ENCODE results near the gene EFNA1.

EFNA1 gene

GRCh38 chr1:155125946-155126555 is 1.6 kb upstream of the EFNA1 start:
- Mint-ChIP-seq H3K27ac (no peak overlapping the region), H3K27me3 (peaks cover 19% of the 10 kb centered on the region), H3K4me1 (peaks cover 29% of the 10 kb centered on the region), H3K4me3 (no peak overlapping the region), H3K9me3 (no peaks in the 10 kb centered on the region), H3K36me3 (ENCODE audit: low read depth) (no peaks in the 10 kb centered on the region)
- no peak for ATAC-seq
- no peak for DNase-seq

- no peak for DNase-seq
- no peaks in the 10 kb centered on the region for H3K9me3 Mint-ChIP-seq
- peaks cover 19% of the 10 kb centered on the region for H3K27me3 Mint-ChIP-seq
- no peaks in the 10 kb centered on the region for H3K36me3 Mint-ChIP-seq (ENCODE audit: low read depth)
- peak overlapping the region; percentile 71 for H3K4me3 Mint-ChIP-seq
- ATAC-seq, result peak; percentile 42
- no peak overlapping the region for H3K27ac Mint-ChIP-seq
- H3K4me1 Mint-ChIP-seq, result peaks cover 29% of the 10 kb centered on the region
Measured at GRCh38 chr1:155126556-155127104, 1.0 kb upstream of the EFNA1 start.

- H3K4me3 Mint-ChIP-seq, result peak overlapping the region; percentile 73
- ATAC-seq, result no peak
- H3K4me1 Mint-ChIP-seq, result peaks cover 29% of the 10 kb centered on the region
- H3K27me3 Mint-ChIP-seq, result peaks cover 19% of the 10 kb centered on the region
- H3K9me3 Mint-ChIP-seq, result no peaks in the 10 kb centered on the region
- DNase-seq, result no peak
- peak overlapping the region; percentile 43 for H3K27ac Mint-ChIP-seq
- H3K36me3 Mint-ChIP-seq (ENCODE audit: low read depth), result no peaks in the 10 kb centered on the region
Measured at GRCh38 chr1:155127967-155128754, 485 bp downstream of the EFNA1 start.

- ATAC-seq, result no peak
- Mint-ChIP-seq H3K9me3 (no peaks in the 10 kb centered on the region), H3K27ac (peak overlapping the region; percentile 43), H3K4me1 (peaks cover 29% of the 10 kb centered on the region), H3K36me3 (ENCODE audit: low read depth) (no peaks in the 10 kb centered on the region), H3K27me3 (peaks cover 19% of the 10 kb centered on the region), H3K4me3 (peak overlapping the region; percentile 73)
- DNase-seq, result no peak
Measured at GRCh38 chr1:155128755-155129473, 1.2 kb downstream of the EFNA1 start.

- Mint-ChIP-seq H3K27me3 (peaks cover 19% of the 10 kb centered on the region), H3K27ac (no peak overlapping the region), H3K4me1 (peaks cover 39% of the 10 kb centered on the region), H3K36me3 (ENCODE audit: low read depth) (no peaks in the 10 kb centered on the region), H3K4me3 (no peak overlapping the region), H3K9me3 (no peaks in the 10 kb centered on the region)
- ATAC-seq (no peak), DNase-seq (no peak)
Measured at GRCh38 chr1:155130272-155131006, 2.8 kb downstream of the EFNA1 start.

GRCh38 chr1:155131285-155131684 is 3.6 kb downstream of the EFNA1 start:
- no peaks in the 10 kb centered on the region for H3K9me3 Mint-ChIP-seq
- ATAC-seq (no peak), DNase-seq (no peak)
- no peaks in the 10 kb centered on the region for H3K36me3 Mint-ChIP-seq (ENCODE audit: low read depth)
- H3K27me3 Mint-ChIP-seq, result peaks cover 15% of the 10 kb centered on the region
- H3K4me3 Mint-ChIP-seq, result no peak overlapping the region
- H3K4me1 Mint-ChIP-seq, result peaks cover 40% of the 10 kb centered on the region
- H3K27ac Mint-ChIP-seq, result no peak overlapping the region

GRCh38 chr1:155131856-155132255 is 4.2 kb downstream of the EFNA1 start:
- Mint-ChIP-seq H3K9me3 (no peaks in the 10 kb centered on the region), H3K4me1 (peaks cover 41% of the 10 kb centered on the region), H3K27ac (no peak overlapping the region), H3K4me3 (no peak overlapping the region), H3K36me3 (ENCODE audit: low read depth) (no peaks in the 10 kb centered on the region), H3K27me3 (peaks cover 12% of the 10 kb centered on the region)
- DNase-seq, result no peak
- ATAC-seq, result no peak

GRCh38 chr1:155133799-155134281 is 6.2 kb downstream of the EFNA1 start:
- no peaks in the 10 kb centered on the region for H3K27me3 Mint-ChIP-seq
- H3K4me3 Mint-ChIP-seq, result no peak overlapping the region
- H3K27ac Mint-ChIP-seq, result no peak overlapping the region
- peaks cover 13% of the 10 kb centered on the region for H3K36me3 Mint-ChIP-seq (ENCODE audit: low read depth)
- DNase-seq, result no peak
- no peaks in the 10 kb centered on the region for H3K9me3 Mint-ChIP-seq
- peaks cover 46% of the 10 kb centered on the region for H3K4me1 Mint-ChIP-seq
- ATAC-seq, result no peak

GRCh38 chr1:155134322-155134721 is 6.6 kb downstream of the EFNA1 start:
- H3K27ac Mint-ChIP-seq, result peak overlapping the region; percentile 100
- H3K4me3 Mint-ChIP-seq, result peak overlapping the region; percentile 99
- peaks cover 16% of the 10 kb centered on the region for H3K36me3 Mint-ChIP-seq (ENCODE audit: low read depth)
- no peaks in the 10 kb centered on the region for H3K27me3 Mint-ChIP-seq
- peaks cover 43% of the 10 kb centered on the region for H3K4me1 Mint-ChIP-seq
- DNase-seq (no peak), ATAC-seq (no peak)
- no peaks in the 10 kb centered on the region for H3K9me3 Mint-ChIP-seq

GRCh38 chr1:155134880-155135414 is 7.3 kb downstream of the EFNA1 start:
- H3K4me3 Mint-ChIP-seq, result peak overlapping the region; percentile 99
- ATAC-seq (peak; percentile 30), DNase-seq (peak; percentile 73)
- H3K4me1 Mint-ChIP-seq, result peaks cover 42% of the 10 kb centered on the region
- peaks cover 20% of the 10 kb centered on the region for H3K36me3 Mint-ChIP-seq (ENCODE audit: low read depth)
- H3K27me3 Mint-ChIP-seq, result no peaks in the 10 kb centered on the region
- H3K27ac Mint-ChIP-seq, result peak overlapping the region; percentile 100
- H3K9me3 Mint-ChIP-seq, result no peaks in the 10 kb centered on the region

- H3K9me3 Mint-ChIP-seq, result no peaks in the 10 kb centered on the region
- H3K4me3 Mint-ChIP-seq, result peak within 1 kb of the TSS; percentile 99
- peaks cover 45% of the 10 kb centered on the region for H3K4me1 Mint-ChIP-seq
- ATAC-seq (peak; percentile 69), DNase-seq (peak; percentile 96)
- no peaks in the 10 kb centered on the region for H3K27me3 Mint-ChIP-seq
- peaks cover 21% of the 10 kb centered on the region for H3K36me3 Mint-ChIP-seq (ENCODE audit: low read depth)
- peak within 1 kb of the TSS; percentile 100 for H3K27ac Mint-ChIP-seq
Measured at GRCh38 chr1:155135415-155136028, 7.8 kb downstream of the EFNA1 start, which contains the start of gene SLC50A1. SLC50A1 (plus strand) TSS chr1:155135852; CDS start chr1:155135912, 60 bp downstream.

- H3K27ac Mint-ChIP-seq, result peak overlapping the region; percentile 100
- H3K27me3 Mint-ChIP-seq, result no peaks in the 10 kb centered on the region
- ATAC-seq (no peak), DNase-seq (no peak)
- peak overlapping the region; percentile 99 for H3K4me3 Mint-ChIP-seq
- peaks cover 47% of the 10 kb centered on the region for H3K4me1 Mint-ChIP-seq
- H3K9me3 Mint-ChIP-seq, result no peaks in the 10 kb centered on the region
- peaks cover 21% of the 10 kb centered on the region for H3K36me3 Mint-ChIP-seq (ENCODE audit: low read depth)
Measured at GRCh38 chr1:155136748-155137147, 9.1 kb downstream of the EFNA1 start.

- H3K9me3 Mint-ChIP-seq, result no peaks in the 10 kb centered on the region
- H3K4me3 Mint-ChIP-seq, result peak overlapping the region; percentile 99
- peaks cover 47% of the 10 kb centered on the region for H3K4me1 Mint-ChIP-seq
- DNase-seq (no peak), ATAC-seq (no peak)
- H3K36me3 Mint-ChIP-seq (ENCODE audit: low read depth), result peaks cover 21% of the 10 kb centered on the region
- H3K27me3 Mint-ChIP-seq, result no peaks in the 10 kb centered on the region
- peak overlapping the region; percentile 100 for H3K27ac Mint-ChIP-seq
Measured at GRCh38 chr1:155137154-155137949, 9.7 kb downstream of the EFNA1 start.

Data from activated naive CD8-positive, alpha-beta T cell treated with anti-CD3 and anti-CD28 coated beads, Interleukin-2, amount 50 U/mL, for 24 hours (primary cell).